GM18909 (cell line): Measurements from ENCODE around the gene SEC61B.
A peak's percentile ranks its signal among the peaks of the same experiment; 100 is the strongest.
"Not testable (repeated sequence)": the region's sequence is repeated elsewhere in the genome, so short reads cannot be mapped to it uniquely, and the experiment has no call there.

Source experiments
- ATAC-seq: cut with Tn5 transposase; IDR thresholded peaks from one replicate; pipeline ENCODE4 v1.9.1; 2021; ENCODE audit warnings: mild to moderate bottlenecking; ENCODE audit not compliant: unreplicated experiment, poor library complexity

The SEC61B gene

GRCh38 chr9:99190597-99191283 is 31.3 kb upstream of the SEC61B start:
- ATAC-seq: no peak

DNA sequence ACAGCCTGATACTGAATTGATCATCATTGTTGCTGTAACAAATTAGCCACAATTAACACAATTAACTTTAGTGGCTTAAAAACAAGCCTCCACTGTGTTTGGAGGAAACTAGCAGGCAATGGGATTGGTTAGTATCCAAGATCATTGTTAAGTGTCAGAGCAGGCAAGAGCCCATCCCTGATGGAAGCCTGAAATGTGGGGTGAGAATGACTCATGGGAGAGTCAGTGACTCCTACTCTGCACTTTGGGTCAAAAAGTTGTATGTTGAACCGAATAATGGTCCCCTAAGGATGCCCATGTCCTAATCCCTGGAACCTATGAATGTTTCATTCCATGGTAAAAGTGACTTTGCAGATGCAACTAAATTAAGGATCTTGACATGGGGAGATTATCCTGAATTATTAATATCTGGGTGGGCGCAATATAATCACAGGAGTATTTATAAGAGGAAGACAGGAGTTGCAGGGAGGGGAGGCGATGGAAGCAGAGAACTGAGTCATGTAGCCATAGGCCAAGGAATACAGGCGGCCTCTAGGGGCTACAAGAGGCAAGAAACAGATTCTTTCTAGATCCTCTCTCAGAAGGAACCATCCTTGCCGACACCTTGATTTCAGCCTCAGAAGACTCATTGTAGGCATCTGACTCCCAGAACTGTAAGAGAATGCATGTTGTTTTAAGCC is 29.2 kb upstream of the SEC61B start:
- ATAC-seq: no peak

GRCh38 chr9:99193466-99193821 is 28.6 kb upstream of the SEC61B start:
- no peak for ATAC-seq

GRCh38 chr9:99196484-99196883 is 25.6 kb upstream of the SEC61B start:
- ATAC-seq: not testable (repeated sequence)

GRCh38 chr9:99197124-99197630 is 24.9 kb upstream of the SEC61B start:
- no peak for ATAC-seq

GRCh38 chr9:99197987-99198386 is 24.1 kb upstream of the SEC61B start:
- no peak for ATAC-seq

DNA sequence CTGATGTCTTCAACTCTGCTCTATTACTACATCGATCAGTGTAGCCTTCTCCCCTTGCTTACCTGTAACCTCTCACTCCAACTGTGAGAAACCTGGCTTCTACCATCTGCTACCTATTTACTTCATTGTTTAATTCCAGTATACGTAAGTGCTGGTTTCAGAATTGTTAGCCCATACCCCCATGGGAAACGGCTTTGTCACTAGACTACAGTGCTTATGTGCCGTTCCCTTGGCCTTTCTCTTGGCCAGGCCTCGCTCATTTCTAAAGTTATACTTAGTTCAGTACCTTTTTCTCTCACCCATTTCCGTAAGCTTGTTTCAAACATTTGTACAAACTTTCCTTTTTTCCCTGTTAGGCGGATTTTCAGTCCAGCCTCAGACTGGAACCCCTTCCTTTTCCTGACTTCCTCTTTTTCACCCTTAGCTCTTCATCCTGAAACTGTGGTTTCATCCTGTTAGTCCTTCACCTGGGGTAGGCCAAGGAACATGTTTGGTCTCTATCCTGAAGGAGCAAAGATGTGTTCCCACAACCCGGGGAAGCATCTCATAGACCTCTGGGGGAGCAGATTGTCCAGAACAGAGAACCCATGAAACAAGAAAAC is 22.0 kb upstream of the SEC61B start:
- no peak for ATAC-seq

DNA sequence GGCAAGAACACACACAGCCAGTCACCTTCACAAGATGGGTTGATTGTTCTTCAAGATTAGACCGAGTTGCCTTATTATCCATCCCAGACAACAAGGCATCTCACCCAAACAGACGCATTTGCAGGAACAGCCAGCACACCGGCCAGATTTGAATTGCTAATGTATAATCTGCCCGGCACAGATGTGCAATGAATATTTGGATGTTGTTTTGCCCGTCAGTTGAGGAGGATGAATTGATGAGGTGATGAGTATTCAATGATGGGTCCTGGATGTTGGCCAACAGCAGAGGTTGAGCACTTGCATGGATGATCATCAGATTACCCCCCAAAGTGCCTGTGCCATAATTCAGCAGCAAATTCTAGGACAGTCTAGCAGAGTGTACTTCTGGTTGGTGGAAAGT is 20.5 kb upstream of the SEC61B start:
- ATAC-seq: no peak

DNA sequence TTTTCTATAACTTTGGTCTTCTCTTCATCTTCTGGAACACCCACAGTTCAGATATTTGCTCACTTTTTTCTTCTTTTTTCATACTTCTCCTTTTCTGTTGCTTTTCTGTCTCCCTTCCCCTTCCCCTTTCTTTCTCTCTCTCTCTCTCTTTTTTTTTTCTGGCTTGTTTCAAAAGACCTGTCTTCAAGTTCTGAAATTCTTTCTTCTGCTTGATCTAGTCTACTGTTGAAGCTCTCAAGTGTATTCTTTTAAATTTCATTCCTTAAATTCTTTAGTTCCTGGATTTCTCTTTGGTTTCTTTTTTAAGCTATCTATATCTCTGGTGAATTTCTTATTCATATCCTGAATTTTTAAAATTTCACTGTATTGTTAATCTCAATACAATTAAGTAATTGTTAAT is 11.5 kb upstream of the SEC61B start:
- ATAC-seq: no peak

- ATAC-seq: no peak
Measured at GRCh38 chr9:99211746-99212145, 10.3 kb upstream of the SEC61B start.

- ATAC-seq: no peak
Measured at GRCh38 chr9:99213197-99213596, 8.9 kb upstream of the SEC61B start.

DNA sequence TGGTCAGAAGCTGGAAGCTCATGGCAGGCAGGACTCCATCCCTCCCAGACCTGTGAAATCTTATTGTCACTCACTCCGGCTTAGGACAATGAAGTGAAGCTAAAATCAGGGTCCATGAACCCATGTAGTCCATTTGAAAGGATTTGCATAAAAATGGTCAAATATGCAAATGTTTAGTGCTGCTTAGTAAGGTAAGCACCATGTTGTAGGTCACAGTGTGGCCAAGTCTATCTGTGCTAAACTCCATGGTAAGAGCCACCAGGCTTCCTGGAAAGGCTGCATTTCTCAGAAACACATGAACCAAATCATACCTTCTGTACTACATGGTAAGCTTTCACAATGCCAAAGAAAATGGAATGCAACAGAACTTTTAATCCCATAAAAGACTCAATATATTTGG is 6.0 kb upstream of the SEC61B start:
- ATAC-seq: no peak

DNA sequence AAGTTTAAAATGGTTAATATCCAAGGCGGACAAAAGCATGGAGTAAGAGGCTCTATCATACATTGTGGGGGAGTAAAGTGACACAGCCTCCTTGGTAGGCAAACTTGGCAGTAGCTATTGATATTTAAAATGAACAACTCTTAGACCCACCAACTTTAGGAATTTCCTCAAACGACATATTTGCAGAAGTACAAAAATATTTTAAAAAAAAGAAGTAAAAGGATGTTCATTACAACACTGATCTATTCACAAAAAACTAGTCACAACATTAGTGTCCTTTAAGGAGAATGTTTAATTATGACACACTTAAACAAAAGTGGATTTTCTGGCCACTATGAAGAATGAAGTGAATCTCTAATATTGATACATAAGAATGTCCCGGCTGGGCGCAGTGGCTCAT is 2.1 kb upstream of the SEC61B start:
- no peak for ATAC-seq

GRCh38 chr9:99221266-99221620 is 839 bp upstream of the SEC61B start:
- ATAC-seq: no peak

DNA sequence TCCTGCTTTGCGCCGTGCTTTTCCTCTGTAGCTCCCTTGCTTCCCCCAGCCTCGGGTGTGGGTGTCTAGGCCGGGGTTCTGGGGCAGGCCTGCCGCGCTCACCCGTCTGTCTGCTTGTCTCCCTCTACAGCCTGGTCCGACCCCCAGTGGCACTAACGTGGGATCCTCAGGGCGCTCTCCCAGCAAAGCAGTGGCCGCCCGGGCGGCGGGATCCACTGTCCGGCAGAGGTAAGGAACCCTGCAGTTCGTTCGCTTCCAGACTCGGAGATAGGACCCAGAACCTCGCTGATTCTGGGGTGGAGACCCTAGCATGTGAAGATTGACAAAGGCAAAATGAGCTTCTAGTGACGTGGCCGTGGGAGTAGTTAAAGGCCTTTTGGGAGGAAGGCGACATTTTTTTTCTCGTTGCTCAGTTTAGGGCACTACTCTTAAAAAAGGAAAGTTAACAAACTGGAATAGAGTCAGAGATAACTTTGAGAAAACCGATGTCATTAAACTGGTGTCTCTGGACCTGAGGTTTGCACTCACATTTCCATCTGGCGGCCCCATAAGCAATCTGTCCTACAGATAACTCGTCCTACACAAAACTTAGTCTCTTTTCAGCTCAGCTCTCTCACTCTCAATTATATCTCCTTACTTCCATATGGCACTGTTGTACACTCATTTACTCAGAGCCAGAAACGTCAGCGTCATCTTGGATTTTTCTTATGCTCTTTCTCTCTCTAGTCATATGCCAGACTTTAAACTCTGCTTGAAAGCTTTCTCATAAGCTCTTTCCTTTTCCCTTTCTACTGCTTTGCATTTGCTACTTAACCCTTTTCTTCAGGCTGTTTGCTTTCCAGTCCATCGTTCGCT is 561 bp downstream of the SEC61B start:
- peak; percentile 26 for ATAC-seq

- no peak for ATAC-seq
Measured at GRCh38 chr9:99224445-99224844, 2.4 kb downstream of the SEC61B start.

DNA sequence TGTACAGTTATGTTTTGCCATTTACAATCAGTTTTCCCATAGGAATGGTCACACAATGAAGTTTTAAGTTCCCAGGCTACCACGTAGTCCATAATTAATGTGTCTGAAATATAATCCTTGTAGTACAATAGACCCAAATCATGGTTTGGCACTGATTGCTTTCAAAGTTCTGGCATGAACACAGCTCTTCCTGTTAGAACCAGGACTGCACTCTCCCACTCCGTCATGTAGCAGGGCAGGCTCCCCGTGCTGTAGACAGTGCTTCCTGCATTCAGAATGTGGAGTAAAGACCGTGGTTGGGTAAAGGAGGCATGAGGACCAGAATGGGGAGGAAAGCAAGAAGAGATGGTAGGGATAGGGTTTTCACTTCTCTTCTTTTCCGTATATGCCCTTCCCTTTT is 4.0 kb downstream of the SEC61B start:
- no peak for ATAC-seq

GRCh38 chr9:99230206-99230605 is 8.1 kb downstream of the SEC61B start:
- ATAC-seq: no peak

DNA sequence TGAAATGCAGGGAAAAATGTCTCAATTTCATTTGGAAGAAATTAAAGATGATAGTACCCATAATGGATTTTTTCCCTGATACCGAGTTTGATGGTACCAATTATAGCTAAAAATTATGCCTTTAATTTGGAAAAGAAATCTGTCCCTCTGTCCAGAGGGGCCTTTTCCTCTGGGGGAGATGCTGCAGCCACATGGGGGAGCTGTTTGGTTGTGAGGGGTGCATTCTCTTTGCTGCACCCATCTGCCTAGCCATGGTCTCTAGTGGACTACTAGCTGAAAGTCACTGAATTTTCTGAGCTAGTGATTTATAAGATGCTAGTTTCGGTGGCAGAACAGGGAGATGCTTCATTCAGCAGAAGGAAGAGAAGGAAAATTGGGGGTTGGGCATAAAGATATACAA is 9.6 kb downstream of the SEC61B start:
- no peak for ATAC-seq

DNA sequence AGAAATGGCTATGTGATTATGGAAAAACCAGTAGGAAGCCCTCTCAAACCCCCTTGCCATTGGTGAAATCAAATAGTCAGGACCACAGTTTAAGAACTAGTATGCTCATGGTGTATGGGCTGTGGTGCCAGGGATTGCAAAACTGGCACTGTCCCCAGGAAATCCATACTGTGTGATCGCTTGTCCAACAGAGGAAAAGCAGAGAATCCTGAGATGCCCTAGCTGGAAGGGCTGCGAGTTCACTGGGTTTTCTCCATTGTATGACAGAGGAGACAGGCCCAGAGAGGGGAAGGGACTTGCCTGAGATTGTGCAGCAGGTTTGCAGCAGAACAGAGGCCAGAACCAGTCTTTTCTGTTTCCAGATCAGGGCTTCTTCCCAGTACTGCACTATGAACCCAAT is 12.5 kb downstream of the SEC61B start:
- no peak for ATAC-seq

DNA sequence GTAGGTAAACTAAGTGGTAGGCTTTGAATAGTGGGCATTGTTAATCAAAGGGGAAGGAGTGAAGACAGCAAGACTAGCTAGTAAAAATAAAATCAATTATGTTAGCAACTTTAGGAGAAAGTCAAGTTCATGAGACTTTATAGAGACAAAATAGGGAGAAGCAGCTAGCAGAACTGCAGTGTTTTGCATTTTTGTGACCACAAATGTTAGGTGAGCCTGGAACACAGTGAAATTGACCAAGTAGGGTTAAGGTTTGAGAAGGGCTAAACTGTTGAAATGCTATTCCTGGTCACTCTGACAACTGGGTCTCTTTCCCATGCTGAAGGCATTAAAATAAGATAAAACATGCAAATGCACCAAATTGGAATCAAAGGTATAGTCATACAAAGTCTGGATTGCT is 13.0 kb downstream of the SEC61B start:
- ATAC-seq: no peak
